ENCODE measurements around the gene CDC25A.
A peak's percentile ranks its signal among the peaks of the same experiment; 100 is the strongest.

The CDC25A gene

GRCh38 chr3:48196611-48197010 lies 8.4 kb upstream of the CDC25A start:
- DNase-seq = no peak

- peak; percentile 53 for DNase-seq
These were observed 6.3 kb upstream of the CDC25A start for GRCh38 chr3:48194446-48195071.

DNA sequence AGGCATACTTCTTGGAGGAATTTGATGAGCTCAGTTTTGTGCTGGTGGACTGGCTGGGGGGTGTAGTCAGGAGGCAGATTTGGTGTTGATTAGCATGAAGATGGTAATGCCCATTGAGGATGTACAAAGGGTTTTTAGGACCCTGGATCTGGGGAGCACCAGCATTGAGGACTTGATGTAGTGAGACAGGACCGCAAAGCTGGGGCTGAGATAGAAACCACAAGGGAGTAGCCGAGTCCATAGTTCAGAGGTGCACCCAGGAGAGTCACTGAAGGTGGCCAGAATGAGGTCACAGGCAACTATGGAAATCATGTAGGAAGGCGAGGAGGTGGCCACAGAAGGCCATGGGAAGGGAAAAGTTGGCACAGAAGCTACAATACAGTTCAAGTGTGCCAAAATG lies 2.7 kb upstream of the CDC25A start:
- no peak for DNase-seq

DNA sequence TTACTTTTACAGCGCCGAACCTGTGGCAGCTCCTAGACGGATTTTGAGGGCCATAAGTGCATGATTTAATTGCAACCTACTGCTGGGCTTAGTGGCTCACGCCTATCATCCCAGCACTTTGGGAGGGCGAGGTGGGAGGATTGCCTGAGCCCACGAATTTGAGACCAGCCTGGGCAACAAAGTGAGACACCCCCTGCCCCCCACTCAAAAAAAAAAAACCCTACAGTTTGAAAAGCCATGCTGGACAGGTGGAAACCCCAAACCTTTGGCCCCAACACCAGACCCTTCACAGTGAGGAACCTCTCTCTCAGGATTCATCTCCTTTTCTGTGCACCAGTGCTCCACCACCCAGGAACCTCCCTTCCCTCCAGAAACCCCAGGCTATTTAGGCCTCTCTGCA lies 1.1 kb upstream of the CDC25A start:
- no peak for DNase-seq

GRCh38 chr3:48187579-48188265 lies 495 bp downstream of the CDC25A start:
- peak; percentile 72 for DNase-seq

- no peak for DNase-seq
These were observed 977 bp downstream of the CDC25A start for GRCh38 chr3:48187301-48187578.

- DNase-seq = no peak
These were observed 1.5 kb downstream of the CDC25A start for GRCh38 chr3:48186631-48187300.

GRCh38 chr3:48185129-48185528 lies 3.1 kb downstream of the CDC25A start:
- no peak for DNase-seq

DNA sequence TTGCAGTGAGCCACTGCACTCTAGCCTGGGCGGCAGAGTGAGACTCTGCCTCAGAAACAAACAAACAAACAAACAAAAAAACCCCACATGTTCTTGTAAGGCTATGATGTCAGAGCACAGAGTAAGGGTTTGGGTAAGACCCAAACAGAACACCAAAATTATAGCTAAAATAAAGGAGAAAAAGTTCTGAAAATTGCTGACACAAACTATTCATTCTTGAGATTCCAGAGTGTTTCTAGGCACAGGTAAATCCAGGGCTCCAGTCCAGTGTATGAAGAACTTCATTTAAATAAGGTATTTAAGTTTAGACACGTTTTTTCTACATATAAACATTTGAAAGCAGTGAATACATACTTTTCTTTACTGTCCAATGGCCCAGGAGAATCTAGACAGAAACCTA lies 3.9 kb downstream of the CDC25A start:
- no peak for DNase-seq

DNA sequence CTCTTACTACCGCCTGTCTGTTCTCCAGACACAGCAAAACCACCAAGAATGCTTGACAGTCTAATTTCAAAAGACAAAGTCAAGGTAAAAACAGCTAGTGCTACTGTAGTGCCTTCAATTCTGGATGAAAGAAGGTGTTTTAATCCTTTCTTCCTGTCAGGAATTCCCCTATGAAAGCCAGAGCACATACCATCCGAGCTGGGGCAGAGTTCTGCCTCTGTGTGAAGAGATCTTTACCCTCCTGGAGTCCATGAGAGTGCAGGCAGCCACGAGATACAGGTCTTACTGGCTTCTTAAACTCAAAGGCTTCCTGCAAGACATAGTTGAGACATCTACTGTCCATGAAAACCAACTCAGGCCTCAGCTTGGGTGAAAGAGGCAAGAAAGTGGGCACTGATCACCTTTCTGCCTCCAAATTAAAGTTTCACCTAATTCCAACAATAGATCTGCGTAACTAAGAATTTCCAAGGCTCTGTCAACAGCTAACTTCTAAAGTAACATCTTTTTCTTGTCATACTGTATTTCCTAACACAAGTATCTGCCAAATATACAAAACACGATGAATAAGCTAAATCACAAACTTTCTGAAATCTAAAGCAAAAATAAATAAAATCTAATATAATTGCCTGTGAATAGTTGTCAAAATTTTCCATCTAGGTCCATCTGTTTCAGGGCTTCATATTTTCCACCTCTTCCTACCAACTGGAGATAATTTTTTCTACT lies 7.5 kb downstream of the CDC25A start:
- no peak for DNase-seq

GRCh38 chr3:48180021-48180420 lies 8.2 kb downstream of the CDC25A start:
- DNase-seq = no peak

GRCh38 chr3:48178072-48178471 lies 10.1 kb downstream of the CDC25A start:
- DNase-seq = no peak

GRCh38 chr3:48157950-48158376 lies 30.3 kb downstream of the CDC25A start:
- peak; percentile 30 for DNase-seq

DNA sequence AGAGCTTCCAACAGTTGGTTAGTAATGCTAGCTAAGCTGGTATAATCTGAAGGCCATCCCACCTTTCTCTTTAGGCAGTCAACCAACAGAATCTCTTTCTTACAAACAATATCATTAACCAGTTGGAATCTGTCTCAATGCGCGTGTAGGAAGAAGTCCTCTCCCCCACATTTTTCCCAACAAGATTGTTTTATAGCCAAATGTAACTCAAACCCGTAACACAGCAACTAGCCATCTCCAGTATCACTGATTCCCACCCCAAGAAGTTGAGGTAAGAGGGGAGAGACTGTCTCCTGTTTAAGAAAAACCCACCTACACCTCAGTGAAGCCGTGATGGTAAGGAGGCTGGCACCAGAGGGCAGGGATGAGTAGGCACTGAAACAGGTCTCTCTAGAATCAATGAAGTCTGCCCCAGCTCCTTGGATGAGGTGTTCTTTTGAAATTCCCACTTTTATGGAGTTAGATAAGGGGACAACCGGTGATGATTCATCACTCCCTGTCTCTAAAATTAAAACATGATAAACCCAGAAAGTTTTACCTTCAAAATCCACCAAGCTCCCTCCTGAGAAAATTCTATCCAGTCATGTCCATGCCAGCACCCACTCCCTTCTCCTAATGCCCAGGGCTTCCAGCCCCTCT lies 30.9 kb downstream of the CDC25A start:
- DNase-seq = no peak

DNA sequence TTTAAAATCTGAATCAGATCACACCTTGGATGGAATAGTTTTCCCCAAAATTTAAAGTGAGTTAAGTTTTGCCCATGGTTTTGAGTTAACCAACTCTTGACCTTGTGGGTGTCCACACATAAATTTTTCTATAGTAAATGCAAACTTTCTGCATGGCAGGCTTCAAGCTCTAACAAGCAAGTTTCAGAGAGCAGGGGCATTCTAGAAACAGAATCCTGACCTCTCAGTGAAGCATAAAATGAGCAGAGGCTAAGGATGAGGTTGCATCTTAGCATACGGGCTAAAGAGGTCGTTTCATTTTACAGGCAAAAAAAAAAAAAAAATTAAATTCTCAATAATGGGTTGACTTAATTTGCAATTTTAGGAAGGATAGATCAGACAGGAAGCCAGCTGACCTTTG lies 32.1 kb downstream of the CDC25A start:
- no peak for DNase-seq

DNA sequence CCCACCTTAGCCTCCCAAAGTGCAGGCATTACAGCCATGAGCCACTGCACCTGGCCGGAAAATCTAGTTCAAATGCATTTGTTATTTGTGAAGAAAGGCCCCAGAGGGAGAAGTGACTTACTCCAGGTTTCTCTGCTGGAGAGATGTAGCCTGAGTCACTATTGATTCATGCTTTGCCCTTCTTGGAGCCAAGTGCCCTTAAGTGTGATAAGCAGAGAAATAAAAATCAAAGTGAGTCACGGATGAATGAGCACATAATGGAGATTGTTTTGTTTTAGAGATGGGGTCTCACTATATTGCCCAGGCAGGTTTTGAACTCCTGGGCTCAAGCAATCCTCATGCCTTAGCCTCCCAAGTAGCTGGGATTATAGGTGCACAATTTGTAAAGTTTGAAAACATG lies 33.1 kb downstream of the CDC25A start:
- DNase-seq = no peak

DNA sequence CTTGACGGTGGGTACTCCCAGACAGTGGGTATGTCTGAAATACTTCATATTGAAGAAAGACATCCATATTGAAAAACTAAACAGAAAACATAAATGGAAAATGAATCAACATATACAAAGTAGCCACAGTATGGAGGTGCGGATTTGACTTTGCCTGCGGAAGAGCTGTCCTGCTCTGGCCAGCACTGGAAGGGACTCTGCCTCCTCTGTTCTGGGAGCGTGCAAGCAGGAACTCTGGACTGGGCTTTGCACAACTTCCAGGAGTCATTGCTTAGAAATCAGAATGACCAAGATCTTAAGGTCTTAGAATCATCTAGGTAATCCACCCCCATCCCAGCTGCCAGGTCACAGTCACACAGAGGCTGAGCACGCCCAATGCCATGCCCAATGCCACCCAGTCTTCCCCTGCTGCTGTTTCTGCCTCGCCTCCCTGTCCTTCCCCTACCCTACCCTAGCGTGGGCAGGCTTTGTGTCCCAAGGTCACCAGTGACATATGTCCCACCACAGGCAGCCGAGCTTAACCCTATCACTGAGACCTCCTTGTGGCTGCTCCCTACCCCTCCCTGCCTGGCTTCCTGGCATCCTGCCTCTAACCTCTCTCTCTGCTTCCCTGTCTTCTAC lies 36.3 kb downstream of the CDC25A start:
- no peak for DNase-seq

GRCh38 chr3:48151058-48151806 lies 37.0 kb downstream of the CDC25A start:
- DNase-seq = peak; percentile 73

GRCh38 chr3:48143992-48144391 lies 44.2 kb downstream of the CDC25A start:
- DNase-seq = no peak

- DNase-seq = no peak
These were observed 44.6 kb downstream of the CDC25A start for GRCh38 chr3:48143567-48143966.

DNA sequence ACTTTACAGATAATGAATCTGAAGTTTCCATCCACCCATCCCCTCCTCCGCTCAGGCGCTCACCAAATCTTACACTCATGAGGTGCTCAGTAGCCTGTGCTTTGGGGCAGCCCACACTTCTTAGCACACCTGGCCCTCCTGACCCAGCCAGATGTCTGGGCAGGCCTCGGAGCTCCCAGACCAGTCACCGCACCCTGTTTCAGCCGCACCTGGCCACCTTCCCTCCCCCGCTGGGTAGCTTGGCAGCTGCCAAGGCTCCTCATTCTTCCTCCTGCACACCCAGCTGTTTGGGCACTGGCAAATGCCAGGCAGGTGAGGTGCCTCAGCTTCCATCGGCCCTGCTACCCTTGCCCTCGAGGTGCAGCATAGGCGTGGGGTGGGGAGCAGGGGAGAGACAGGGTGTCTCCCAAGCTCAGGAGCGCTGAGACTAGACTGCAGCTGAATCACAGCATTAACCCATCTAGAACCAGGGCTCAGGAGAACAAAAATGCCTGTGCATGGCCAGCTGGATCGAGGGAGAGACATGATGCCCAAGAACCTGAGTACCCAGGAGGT lies 45.8 kb downstream of the CDC25A start:
- no peak for DNase-seq
